H9 (cell line): ENCODE data around the gene STK38. TPM values are rescaled to one million over a fixed set of nuclear protein-coding genes. Genes with fewer than 3 reads are reported as not detected.

Experiments
- DNase-seq: peaks from one replicate; pipeline ENCODE4 v3.0.0-alpha.2; 2017
- H2AFZ ChIP-seq: one replicate; pipeline ENCODE4 v1.6.1; 2013; ENCODE audit warnings: mild to moderate bottlenecking, low read length, control low read depth, moderate library complexity
- H2AK5ac ChIP-seq: 2 replicates; pipeline ENCODE4 v1.6.1; 2013; ENCODE audit warnings: low read length, control low read depth, mixed read lengths; ENCODE audit not compliant: insufficient read length
- H2BK120ac ChIP-seq: one replicate; pipeline ENCODE4 v1.6.1; 2013; ENCODE audit warnings: low read depth, mild to moderate bottlenecking, low read length, control low read depth, inconsistent platforms; ENCODE audit not compliant: poor library complexity, severe bottlenecking
- H2BK12ac ChIP-seq: 2 replicates; pipeline ENCODE4 v1.6.1; 2013; ENCODE audit warnings: low read length, control low read depth, mixed read lengths, low read depth; ENCODE audit not compliant: insufficient read length
- H2BK15ac ChIP-seq: 2 replicates; pipeline ENCODE4 v1.6.1; 2013; ENCODE audit warnings: low read depth, low read length, control low read depth
- H2BK20ac ChIP-seq: one replicate; pipeline ENCODE4 v1.6.1; 2013; ENCODE audit warnings: low read depth, mild to moderate bottlenecking, low read length, control low read depth, inconsistent platforms; ENCODE audit not compliant: poor library complexity, severe bottlenecking
- H2BK5ac ChIP-seq: 2 replicates; pipeline ENCODE4 v1.6.1; 2013; ENCODE audit warnings: low read length, control low read depth, mixed read lengths; ENCODE audit not compliant: insufficient read length
- H3K14ac ChIP-seq: 2 replicates; pipeline ENCODE4 v1.6.1; 2013; ENCODE audit warnings: low read length, control low read depth; ENCODE audit not compliant: insufficient read depth
- H3K18ac ChIP-seq: 2 replicates; pipeline ENCODE4 v1.6.1; 2013; ENCODE audit warnings: low read depth, mild to moderate bottlenecking, mixed read lengths, low read length, control low read depth; ENCODE audit not compliant: insufficient read length
- H3K23ac ChIP-seq: 2 replicates; pipeline ENCODE4 v1.6.1; 2013; ENCODE audit warnings: low read length, control low read depth, mixed read lengths, low read depth; ENCODE audit not compliant: insufficient read length
- H3K23me2 ChIP-seq: 2 replicates; pipeline ENCODE4 v1.6.1; 2013; ENCODE audit warnings: low read depth, mild to moderate bottlenecking, mixed read lengths, low read length, control low read depth; ENCODE audit not compliant: insufficient read length, poor library complexity, severe bottlenecking
- H3K27ac ChIP-seq: 2 replicates; pipeline ENCODE4 v1.5.1; 2013; ENCODE audit warnings: low read length, control low read depth, mixed read lengths, low read depth; ENCODE audit not compliant: insufficient read length
- H3K27me3 ChIP-seq: 2 replicates; pipeline ENCODE4 v1.6.1; 2013; ENCODE audit warnings: low read length, control low read depth, inconsistent platforms; ENCODE audit not compliant: insufficient read depth
- H3K4ac ChIP-seq: 2 replicates; pipeline ENCODE4 v1.6.1; 2013; ENCODE audit warnings: low read depth, mild to moderate bottlenecking, control low read depth, inconsistent platforms, low read length, moderate library complexity
- H3K4me1 ChIP-seq: 2 replicates; pipeline ENCODE4 v1.6.1; 2013; ENCODE audit warnings: low read length, control low read depth, inconsistent platforms; ENCODE audit not compliant: insufficient read depth
- H3K4me2 ChIP-seq: 2 replicates; pipeline ENCODE4 v1.6.1; 2013; ENCODE audit warnings: low read length, control low read depth, mixed read lengths; ENCODE audit not compliant: insufficient read length, insufficient read depth
- H3K56ac ChIP-seq: 2 replicates; pipeline ENCODE4 v1.6.1; 2013; ENCODE audit warnings: low read depth, mild to moderate bottlenecking, mixed read lengths, low read length, control low read depth; ENCODE audit not compliant: insufficient read length
- H3K79me1 ChIP-seq: 2 replicates; pipeline ENCODE4 v1.6.1; 2013; ENCODE audit warnings: low read depth, mild to moderate bottlenecking, moderate library complexity, low read length, control low read depth, inconsistent platforms; ENCODE audit not compliant: insufficient read depth, poor library complexity, severe bottlenecking
- H3K79me2 ChIP-seq: 2 replicates; pipeline ENCODE4 v1.6.1; 2013; ENCODE audit warnings: low read length, control low read depth, inconsistent platforms; ENCODE audit not compliant: insufficient read depth
- H3K9ac ChIP-seq: 2 replicates; pipeline ENCODE4 v1.6.1; 2013; ENCODE audit warnings: low read length, control low read depth, mixed read lengths; ENCODE audit not compliant: insufficient read length; ENCODE audit errors: extremely low read depth
- H3K9me3 ChIP-seq: one replicate; pipeline ENCODE4 v1.6.1; 2013; ENCODE audit warnings: low read depth, low read length, inconsistent platforms; ENCODE audit not compliant: control insufficient read depth
- H3T11ph ChIP-seq: one replicate; pipeline ENCODE4 v1.6.1; 2013; ENCODE audit warnings: mild to moderate bottlenecking, low read length, control low read depth, inconsistent platforms
- H4K20me1 ChIP-seq: one replicate; pipeline ENCODE4 v1.6.1; 2013; ENCODE audit not compliant: control insufficient read depth, insufficient read length, insufficient read depth
- H4K5ac ChIP-seq: 2 replicates; pipeline ENCODE4 v1.6.1; 2013; ENCODE audit warnings: low read depth, mild to moderate bottlenecking, mixed read lengths, low read length, control low read depth; ENCODE audit not compliant: insufficient read length
- H4K8ac ChIP-seq: replicated peaks from 2 replicates; pipeline ENCODE4 v1.6.1; 2013; ENCODE audit warnings: low read length, control low read depth, mixed read lengths, low read depth; ENCODE audit not compliant: insufficient read length
- H4K91ac ChIP-seq: 2 replicates; pipeline ENCODE4 v1.6.1; 2013; ENCODE audit warnings: low read depth, mild to moderate bottlenecking, moderate library complexity, mixed read lengths, low read length, control low read depth; ENCODE audit not compliant: insufficient read length
- H3K27ac Mint-ChIP-seq, 3 experiments: 2 replicates in 2 of 3; 3 replicates in 1 of 3; pipeline ENCODE4 v1.8.0; 2020 to 2021; ENCODE audit warnings: mixed read lengths in 3 of 3, mild to moderate bottlenecking in 1 of 3, moderate library complexity in 1 of 3
- H3K27me3 Mint-ChIP-seq: 2 replicates; pipeline ENCODE4 v1.8.0; 2021; ENCODE audit warnings: low read depth, mild to moderate bottlenecking, moderate library complexity, mixed read lengths
- H3K36me3 Mint-ChIP-seq, 3 experiments: 2 replicates in 2 of 3; 3 replicates in 1 of 3; pipeline ENCODE4 v1.8.0; 2020 to 2021; ENCODE audit warnings: low read depth in 3 of 3, mixed read lengths in 3 of 3; ENCODE audit not compliant: insufficient read depth in 1 of 3
- H3K4me1 Mint-ChIP-seq, 2 experiments: 2 replicates each; pipeline ENCODE4 v1.8.0; 2020; ENCODE audit warnings: mixed read lengths in 2 of 2
- H3K4me3 Mint-ChIP-seq, 2 experiments: 2 replicates in 1 of 2; 3 replicates in 1 of 2; pipeline ENCODE4 v1.8.0; 2020 to 2021; ENCODE audit warnings: mild to moderate bottlenecking in 2 of 2, mixed read lengths in 2 of 2, moderate library complexity in 1 of 2
- H3K9me3 Mint-ChIP-seq, 2 experiments: 2 replicates in 1 of 2; 3 replicates in 1 of 2; pipeline ENCODE4 v1.8.0; 2020; ENCODE audit warnings: mild to moderate bottlenecking in 2 of 2, mixed read lengths in 2 of 2, moderate library complexity in 1 of 2
- CTCF ChIP-seq: fragments of 200-600 bp; sonication (generic); conservative IDR thresholded peaks from 3 replicates; pipeline ENCODE4 v1.8.0; 2021; ENCODE audit warnings: antibody characterized with exemption, mild to moderate bottlenecking
- WGBS: extraction: QIAGEN DNeasy Blood & Tissue Kit; methylation state at CpG from one replicate; pipeline ENCODE4 v1.1.7; 2013; ENCODE audit warnings: missing lambda C conversion rate, low lambda C conversion rate, mixed read lengths; ENCODE audit not compliant: insufficient read length; ENCODE audit errors: extremely low coverage; 5-methylcytosine and 5-hydroxymethylcytosine counted together
- total RNA-seq: library from RNA; stranded (reverse); gene quantifications from 2 replicates; pipeline ENCODE4 v1.2.1, GENCODE V29; 2021

Gene STK38
- total RNA-seq, 1 experiment from 2014 or later: 17.5 TPM

GRCh38 chr6:36548401-36548743 is 1.1 kb upstream of the STK38 start:
- Histone ChIP-seq H3K27me3 (no peaks in the 10 kb centered on the region), H3K18ac (no peak overlapping the region), H3K56ac (no peak overlapping the region), H3K4me2 (no peak overlapping the region), H2BK20ac (no peak overlapping the region), H2BK120ac (no peak overlapping the region), H4K20me1 (no peaks in the 10 kb centered on the region), H3T11ph (no peak overlapping the region), H3K14ac (no peak overlapping the region), H2BK12ac (no peak overlapping the region), H3K9ac (no peak overlapping the region), H2AFZ (no peak overlapping the region), H2BK15ac (no peak overlapping the region), H2BK5ac (no peak overlapping the region), H3K79me1 (no peaks in the 10 kb centered on the region), H4K91ac (no peak overlapping the region), H3K27ac (no peak overlapping the region), H2AK5ac (no peak overlapping the region), H3K4me1 (peaks cover 5% of the 10 kb centered on the region; the same call in 1 of the 2 replicates), H3K23me2 (peaks cover 10% of the 10 kb centered on the region), H3K23ac (no peak overlapping the region), H4K5ac (no peak overlapping the region), H3K79me2 (peaks cover 8% of the 10 kb centered on the region; the same call in 1 of the 2 replicates), H4K8ac (no peak overlapping the region), H3K9me3 (no peaks in the 10 kb centered on the region), H3K4ac (no peak overlapping the region)
- WGBS: no CpG with 5 or more reads among the region's 2 CpGs
- H3K36me3 Mint-ChIP-seq: peaks cover under 1 to 7% (median 7%) of the 10 kb centered on the region in 3 experiments; a peak in 6 of 7 replicates
- H3K4me3 Mint-ChIP-seq: no peak overlapping the region
- DNase-seq: no peak
- peaks cover 15 to 21% of the 10 kb centered on the region in 2 experiments for H3K4me1 Mint-ChIP-seq
- peaks cover 0 to 2% of the 10 kb centered on the region in 2 experiments; a peak in 1 of 5 replicates for H3K9me3 Mint-ChIP-seq
- no peak for TF ChIP-seq CTCF
- H3K27ac Mint-ChIP-seq: no peak overlapping the region
- H3K27me3 Mint-ChIP-seq: no peaks in the 10 kb centered on the region; the same call in none of the 2 replicates
